ENCODE measurements around the gene ZNF628. TPM values are rescaled to one million over a fixed set of nuclear protein-coding genes. Genes with fewer than 3 reads are reported as not detected.

The ZNF628 gene
- total and polyA plus RNA-seq, 2 donors, result 0.79 to 11.9 TPM

DNA sequence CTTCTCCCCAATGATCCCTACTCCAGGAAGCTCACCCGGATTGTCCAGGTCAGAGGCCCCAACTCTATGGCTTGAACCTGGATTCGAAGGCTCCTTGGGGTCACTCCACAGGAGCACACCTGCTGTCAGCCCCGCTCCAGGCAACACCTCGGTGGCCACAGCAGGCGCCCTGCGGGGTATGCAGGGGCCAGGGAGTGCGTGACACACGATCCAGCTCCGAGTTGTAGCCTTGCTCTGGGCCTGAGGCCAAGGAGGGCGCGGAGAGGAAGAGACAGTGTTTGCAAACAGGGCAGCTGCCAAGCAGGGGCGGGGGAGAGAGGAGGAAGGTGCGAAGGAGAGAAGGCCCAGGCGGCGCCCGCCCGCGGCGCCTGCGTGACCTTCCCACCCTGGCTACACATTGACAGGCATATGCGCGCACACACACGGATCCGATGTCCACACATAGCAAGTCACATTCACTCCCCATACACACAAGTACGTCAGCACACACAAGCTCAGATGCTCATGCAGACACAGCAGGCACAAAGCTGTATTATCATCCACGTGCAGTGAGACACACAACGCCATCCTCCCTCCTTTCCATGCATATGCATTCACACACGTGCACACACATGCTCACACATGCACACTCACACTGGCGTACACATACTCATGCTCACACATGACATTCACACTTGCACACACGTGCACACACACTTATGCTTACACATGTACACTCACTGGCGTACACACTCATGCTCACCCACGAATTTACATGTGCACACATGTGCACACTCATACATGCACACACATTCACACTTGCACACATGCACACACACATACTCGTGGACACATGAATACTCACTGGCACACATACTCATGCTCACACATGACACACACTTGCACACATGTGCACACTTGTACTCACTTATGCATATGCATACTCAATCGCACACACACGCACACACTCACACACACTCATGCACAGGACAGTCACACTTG lies 50.1 kb downstream of the ZNF628 start:
- 24% methylated on average over 35 of the region's 35 CpGs for WGBS
- H3K4me3 ChIP-seq (ENCODE audit: low read depth, low read length), result no peak overlapping the region
- no peaks in the 10 kb centered on the region for H3K36me3 ChIP-seq (ENCODE audit: insufficient read depth)
- no peak for DNase-seq (ENCODE audit: extremely low spot score)
- H3K27ac ChIP-seq (ENCODE audit: low read depth), result no peak overlapping the region
- no peaks in the 10 kb centered on the region for H3K4me1 ChIP-seq (ENCODE audit: insufficient read depth)

DNA sequence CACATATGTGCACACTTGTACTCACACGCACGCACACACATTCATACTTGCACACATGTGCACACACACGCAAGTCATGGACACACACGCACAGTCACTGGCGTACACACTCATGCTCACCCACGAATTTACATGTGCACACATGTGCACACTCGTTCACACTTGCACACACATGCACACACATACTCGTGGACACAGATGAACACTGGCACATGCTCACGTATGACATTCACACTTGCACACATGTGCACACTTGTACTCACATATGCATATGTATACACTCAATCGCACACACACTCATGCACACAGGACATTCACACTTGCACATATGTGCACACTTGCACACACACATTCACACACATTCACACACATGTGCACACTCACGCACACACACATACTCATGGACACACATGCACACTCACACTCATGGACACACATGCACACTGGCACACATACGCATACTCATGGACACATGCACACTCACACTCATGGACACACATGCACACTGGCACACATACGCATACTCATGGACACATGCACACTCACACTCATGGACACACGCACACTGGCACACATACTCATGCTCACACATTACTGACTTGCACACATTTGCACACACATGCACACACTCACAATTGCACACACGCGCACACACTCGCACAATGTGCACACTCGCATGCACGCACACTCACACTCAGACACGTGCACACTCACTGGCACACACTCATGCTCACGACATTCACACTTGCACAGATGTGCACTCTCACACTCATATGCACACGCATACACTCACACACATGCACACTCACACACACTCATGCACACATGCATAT lies 51.0 kb downstream of the ZNF628 start:
- WGBS, result 88% methylated on average over 22 of the region's 22 CpGs
- no peaks in the 10 kb centered on the region for H3K36me3 ChIP-seq (ENCODE audit: insufficient read depth)
- no peak overlapping the region for H3K27ac ChIP-seq (ENCODE audit: low read depth)
- no peaks in the 10 kb centered on the region for H3K4me1 ChIP-seq (ENCODE audit: insufficient read depth)
- H3K4me3 ChIP-seq (ENCODE audit: low read depth, low read length), result no peak overlapping the region
- DNase-seq (ENCODE audit: extremely low spot score), result no peak

DNA sequence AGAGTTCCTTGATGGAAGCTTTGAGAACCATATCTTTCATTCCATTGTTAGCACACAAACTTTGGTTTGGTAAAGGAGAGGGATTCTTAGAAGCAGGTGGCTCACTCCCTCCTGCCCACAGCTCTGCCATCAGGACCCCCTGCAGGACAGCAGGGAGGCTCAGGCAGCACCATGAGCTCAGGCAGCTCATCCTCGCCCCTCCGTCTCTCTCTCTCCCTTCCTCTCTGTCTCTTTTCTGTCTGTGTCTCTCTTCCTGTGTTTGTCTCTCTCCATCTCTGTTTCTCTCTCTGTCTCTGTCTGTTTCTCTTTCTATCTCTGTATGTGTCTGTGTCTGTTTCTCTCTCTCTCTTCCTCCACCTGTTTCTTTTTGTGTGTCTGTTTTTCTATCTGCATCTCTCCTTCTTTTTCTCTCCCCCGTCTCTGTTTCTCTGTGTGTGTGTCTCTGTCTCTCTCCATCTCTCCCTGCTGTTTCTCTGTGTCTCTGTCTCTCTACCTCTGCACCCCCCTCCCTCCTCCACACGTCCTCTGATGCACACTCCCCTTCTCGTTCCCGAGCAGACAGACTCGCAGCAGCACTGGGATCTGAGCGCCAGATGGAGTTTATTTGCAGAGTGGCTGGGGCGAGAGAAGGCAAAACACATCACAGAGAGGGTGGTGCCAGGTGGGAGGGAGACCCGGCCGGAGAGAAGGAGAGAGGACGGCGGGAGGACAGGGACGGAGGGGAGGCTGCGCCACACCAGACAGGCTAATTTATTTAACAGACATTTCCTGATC lies 51.8 kb downstream of the ZNF628 start:
- no peaks in the 10 kb centered on the region for H3K4me1 ChIP-seq (ENCODE audit: insufficient read depth)
- H3K27ac ChIP-seq (ENCODE audit: low read depth), result no peak overlapping the region
- no peak for DNase-seq (ENCODE audit: extremely low spot score)
- no peaks in the 10 kb centered on the region for H3K36me3 ChIP-seq (ENCODE audit: insufficient read depth)
- 23% methylated on average over 15 of the region's 15 CpGs for WGBS
- no peak overlapping the region for H3K4me3 ChIP-seq (ENCODE audit: low read depth, low read length)

DNA sequence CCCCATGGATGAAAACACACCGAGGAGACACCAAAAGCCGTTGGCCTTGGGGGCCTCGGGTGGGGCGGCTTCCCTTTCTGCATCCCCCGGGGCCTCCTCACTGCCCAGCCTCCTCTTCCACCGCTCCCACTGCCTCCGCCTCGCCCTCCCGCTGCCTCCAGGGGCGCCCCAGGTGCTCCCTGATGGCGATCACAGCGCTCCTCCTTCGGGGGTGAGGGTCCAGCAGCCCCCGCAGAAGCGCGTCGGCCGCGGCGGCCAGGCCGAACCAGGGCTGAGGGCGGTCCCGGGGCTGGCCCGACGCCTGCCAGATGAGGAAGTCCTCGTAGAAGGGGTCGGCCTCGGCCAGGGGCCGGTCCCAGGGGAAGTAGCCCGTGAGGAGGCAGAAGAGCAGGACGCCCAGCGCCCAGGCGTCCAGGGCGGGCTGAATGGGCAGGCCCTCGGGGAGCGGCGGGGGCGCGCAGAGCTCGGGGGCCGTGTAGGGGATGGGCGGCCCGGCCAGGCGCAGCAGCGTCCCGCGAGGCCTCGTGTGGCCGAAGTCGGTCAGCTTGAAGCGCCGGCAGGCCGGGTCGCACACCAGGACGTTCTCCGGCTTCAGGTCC lies 53.3 kb downstream of the ZNF628 start:
- no peak overlapping the region for H3K27ac ChIP-seq (ENCODE audit: low read depth)
- H3K4me3 ChIP-seq (ENCODE audit: low read depth, low read length), result no peak overlapping the region
- 91% methylated on average over 56 of the region's 56 CpGs for WGBS
- no peaks in the 10 kb centered on the region for H3K36me3 ChIP-seq (ENCODE audit: insufficient read depth)
- no peak for DNase-seq (ENCODE audit: extremely low spot score)
- no peaks in the 10 kb centered on the region for H3K4me1 ChIP-seq (ENCODE audit: insufficient read depth)

DNA sequence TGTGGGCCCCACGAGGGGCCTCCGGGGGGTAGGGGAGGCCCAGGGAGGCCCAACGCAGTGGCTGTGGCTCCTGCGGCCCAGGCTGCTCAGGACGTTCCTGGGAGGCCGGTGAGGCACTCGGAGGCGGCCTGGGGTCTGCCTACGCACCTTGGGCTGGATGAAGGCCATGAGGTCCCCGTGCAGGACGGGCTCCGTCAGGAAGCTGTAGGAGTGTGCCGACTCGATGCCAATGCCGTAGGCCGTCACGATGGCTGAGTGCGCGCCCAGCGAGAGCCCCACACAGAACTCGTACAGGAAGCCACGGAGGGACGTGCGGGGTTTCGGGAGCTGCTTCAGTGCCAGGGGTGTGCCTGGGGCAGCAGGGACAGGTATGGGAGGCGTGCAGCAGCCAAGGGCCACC lies 54.6 kb downstream of the ZNF628 start:
- 92% methylated on average over 26 of the region's 26 CpGs for WGBS
- no peak for DNase-seq (ENCODE audit: extremely low spot score)
- Histone ChIP-seq H3K36me3 (ENCODE audit: insufficient read depth) (no peaks in the 10 kb centered on the region), H3K27ac (ENCODE audit: low read depth) (no peak overlapping the region), H3K4me1 (ENCODE audit: insufficient read depth) (no peaks in the 10 kb centered on the region), H3K4me3 (ENCODE audit: low read depth, low read length) (no peak overlapping the region)

Other genes with a start within 250 kb of the ZNF628 start
- 0.79 TPM for gene TMEM86B, start 247.9 kb upstream of the ZNF628 start, total RNA-seq
- 4.5 TPM for gene TMEM86B, start 247.9 kb upstream of the ZNF628 start, polyA plus RNA-seq
- gene PPP6R1, start 217.6 kb upstream of the ZNF628 start, total RNA-seq, result 14.5 TPM
- 43.1 TPM for gene PPP6R1, start 217.6 kb upstream of the ZNF628 start, polyA plus RNA-seq
- 6.5 TPM for gene HSPBP1, start 196.5 kb upstream of the ZNF628 start, total RNA-seq
- gene HSPBP1, start 196.5 kb upstream of the ZNF628 start, polyA plus RNA-seq, result 56.3 TPM
- 9.7 TPM for gene BRSK1, start 192.6 kb upstream of the ZNF628 start, total RNA-seq
- 8.8 TPM for gene BRSK1, start 192.6 kb upstream of the ZNF628 start, polyA plus RNA-seq
- 0.48 TPM for gene TMEM150B, start 151.3 kb upstream of the ZNF628 start, total RNA-seq
- 1.7 TPM for gene TMEM150B, start 151.3 kb upstream of the ZNF628 start, polyA plus RNA-seq
- gene KMT5C, start 136.7 kb upstream of the ZNF628 start, total RNA-seq, result 9.3 TPM
- gene KMT5C, start 136.7 kb upstream of the ZNF628 start, polyA plus RNA-seq, result 10.2 TPM
- gene COX6B2, start 121.9 kb upstream of the ZNF628 start, total RNA-seq, result not detected
- gene COX6B2, start 121.9 kb upstream of the ZNF628 start, polyA plus RNA-seq, result 0.39 TPM
- gene GARIN5B, start 113.4 kb upstream of the ZNF628 start, total RNA-seq, result not detected
- gene GARIN5B, start 113.4 kb upstream of the ZNF628 start, polyA plus RNA-seq, result not detected
- gene IL11, start 106.2 kb upstream of the ZNF628 start, total RNA-seq, result 0.42 TPM
- gene IL11, start 106.2 kb upstream of the ZNF628 start, polyA plus RNA-seq, result 0.53 TPM
- gene TMEM190, start 99.8 kb upstream of the ZNF628 start, total RNA-seq, result not detected
- not detected for gene TMEM190, start 99.8 kb upstream of the ZNF628 start, polyA plus RNA-seq
- not detected for gene TMEM238, start 92.3 kb upstream of the ZNF628 start, total RNA-seq
- 0.43 TPM for gene TMEM238, start 92.3 kb upstream of the ZNF628 start, polyA plus RNA-seq
- 141 TPM for gene RPL28, start 90.7 kb upstream of the ZNF628 start, total RNA-seq
- gene RPL28, start 90.7 kb upstream of the ZNF628 start, polyA plus RNA-seq, result 1,449 TPM
- 29.9 TPM for gene UBE2S, start 68.8 kb upstream of the ZNF628 start, total RNA-seq
- 17.5 TPM for gene UBE2S, start 68.8 kb upstream of the ZNF628 start, polyA plus RNA-seq
- 0.16 TPM for gene SHISA7, start 33.3 kb upstream of the ZNF628 start, total RNA-seq
- gene SHISA7, start 33.3 kb upstream of the ZNF628 start, polyA plus RNA-seq, result 0.05 TPM
- gene ISOC2, start 15.0 kb upstream of the ZNF628 start, total RNA-seq, result 35.1 TPM
- gene ISOC2, start 15.0 kb upstream of the ZNF628 start, polyA plus RNA-seq, result 94.1 TPM
- gene C19orf85, start 11.9 kb upstream of the ZNF628 start, total RNA-seq, result not detected
- gene C19orf85, start 11.9 kb upstream of the ZNF628 start, polyA plus RNA-seq, result 0.51 TPM
- gene NAT14, start 8.6 kb downstream of the ZNF628 start, total RNA-seq, result 7.1 TPM
- gene NAT14, start 8.6 kb downstream of the ZNF628 start, polyA plus RNA-seq, result 27.0 TPM
- gene SSC5D, start 11.8 kb downstream of the ZNF628 start, total RNA-seq, result 24.4 TPM
- 24.4 TPM for gene SSC5D, start 11.8 kb downstream of the ZNF628 start, polyA plus RNA-seq
- gene SBK2, start 60.5 kb downstream of the ZNF628 start, total RNA-seq, result not detected
- gene SBK2, start 60.5 kb downstream of the ZNF628 start, polyA plus RNA-seq, result not detected
- not detected for gene SBK3, start 68.9 kb downstream of the ZNF628 start, total RNA-seq
- gene SBK3, start 68.9 kb downstream of the ZNF628 start, polyA plus RNA-seq, result 0.72 TPM
- 1.6 TPM for gene ZNF579, start 104.2 kb downstream of the ZNF628 start, total RNA-seq
- gene ZNF579, start 104.2 kb downstream of the ZNF628 start, polyA plus RNA-seq, result 10.8 TPM
- gene FIZ1, start 122.9 kb downstream of the ZNF628 start, total RNA-seq, result 2.3 TPM
- gene FIZ1, start 122.9 kb downstream of the ZNF628 start, polyA plus RNA-seq, result 11.1 TPM
- gene ZNF524, start 123.7 kb downstream of the ZNF628 start, total RNA-seq, result 5.7 TPM
- gene ZNF524, start 123.7 kb downstream of the ZNF628 start, polyA plus RNA-seq, result 30.9 TPM
- gene ZNF865, start 129.0 kb downstream of the ZNF628 start, total RNA-seq, result 2.1 TPM
- 13.7 TPM for gene ZNF865, start 129.0 kb downstream of the ZNF628 start, polyA plus RNA-seq
- 4.7 TPM for gene ZNF784, start 147.9 kb downstream of the ZNF628 start, total RNA-seq
- 9.7 TPM for gene ZNF784, start 147.9 kb downstream of the ZNF628 start, polyA plus RNA-seq
- 4.1 TPM for gene ZNF580, start 164.4 kb downstream of the ZNF628 start, total RNA-seq
- gene ZNF580, start 164.4 kb downstream of the ZNF628 start, polyA plus RNA-seq, result 49.0 TPM
- 6.5 TPM for gene ZNF581, start 167.0 kb downstream of the ZNF628 start, total RNA-seq
- 21.8 TPM for gene ZNF581, start 167.0 kb downstream of the ZNF628 start, polyA plus RNA-seq
- gene CCDC106, start 171.6 kb downstream of the ZNF628 start, total RNA-seq, result 4.1 TPM
- 17.7 TPM for gene CCDC106, start 171.6 kb downstream of the ZNF628 start, polyA plus RNA-seq
- 44.6 TPM for gene U2AF2, start 178.4 kb downstream of the ZNF628 start, total RNA-seq
- 129 TPM for gene U2AF2, start 178.4 kb downstream of the ZNF628 start, polyA plus RNA-seq
- gene EPN1, start 198.6 kb downstream of the ZNF628 start, total RNA-seq, result 23.4 TPM
- 106 TPM for gene EPN1, start 198.6 kb downstream of the ZNF628 start, polyA plus RNA-seq